Stimulated activated CD8-positive, alpha-beta memory T cell treated with anti-CD3 and anti-CD28 coated beads, Interleukin-4, amount 100 ng/mL, for 24 hours (primary cell): ENCODE data around the gene GGTLC3.
"Not testable (repeated sequence)": the region's sequence is repeated elsewhere in the genome, so short reads cannot be mapped to it uniquely, and the experiment has no call there.

Source experiments
- DNase-seq: peaks from one replicate; pipeline ENCODE4 v3.0.0-alpha.2; 2020; ENCODE audit warnings: low read depth

GGTLC3 gene

GRCh38 chr22:18518061-18518460, at the start of gene GGTLC3:
GGTLC3 (minus strand) TSS chr22:18518161; CDS start chr22:18517897, 264 bp downstream.
- DNase-seq = not testable (repeated sequence)

DNA sequence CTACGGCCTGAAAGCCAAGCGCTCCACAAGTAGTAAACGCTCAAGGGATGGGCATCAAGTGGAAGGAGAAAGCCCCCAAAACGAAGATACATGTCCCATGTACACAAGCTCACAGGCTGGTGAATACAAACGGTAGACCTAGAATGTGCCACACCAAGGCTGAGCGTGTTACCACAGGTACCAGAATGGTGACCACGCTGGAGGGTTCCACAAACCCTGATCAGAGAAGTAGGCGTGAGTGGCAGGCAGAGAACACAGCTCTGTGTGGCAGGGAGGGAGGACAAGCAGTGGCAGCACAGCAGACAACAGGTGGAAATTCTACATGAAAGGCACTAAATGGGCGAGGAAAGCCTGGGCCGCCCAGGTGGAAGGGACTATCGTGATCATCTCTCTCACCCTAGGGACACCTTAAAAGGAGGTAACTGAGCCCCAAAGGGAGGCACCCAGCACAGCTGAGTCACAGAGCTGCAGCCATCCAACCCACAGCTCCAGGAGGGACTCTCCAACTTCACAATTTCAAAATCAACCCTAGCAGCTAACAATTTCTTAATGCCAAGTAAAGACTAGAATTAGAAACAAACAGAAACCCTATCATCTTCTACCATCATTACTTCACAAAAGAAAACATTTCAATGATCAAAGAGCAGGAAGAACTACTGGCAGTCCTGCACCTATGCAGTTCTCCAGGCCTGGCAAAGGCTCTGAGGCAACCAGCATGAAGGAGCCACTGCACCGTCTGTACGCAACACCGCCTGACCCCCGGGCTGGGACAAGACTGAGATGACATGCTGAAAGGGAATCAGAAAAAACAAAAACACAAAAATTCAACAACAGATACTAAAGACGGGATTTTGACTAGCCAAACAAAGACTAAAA, 42.4 kb upstream of the GGTLC3 start:
- not testable (repeated sequence) for DNase-seq

GRCh38 chr22:18558939-18559338, 41.0 kb upstream of the GGTLC3 start:
- not testable (repeated sequence) for DNase-seq

DNA sequence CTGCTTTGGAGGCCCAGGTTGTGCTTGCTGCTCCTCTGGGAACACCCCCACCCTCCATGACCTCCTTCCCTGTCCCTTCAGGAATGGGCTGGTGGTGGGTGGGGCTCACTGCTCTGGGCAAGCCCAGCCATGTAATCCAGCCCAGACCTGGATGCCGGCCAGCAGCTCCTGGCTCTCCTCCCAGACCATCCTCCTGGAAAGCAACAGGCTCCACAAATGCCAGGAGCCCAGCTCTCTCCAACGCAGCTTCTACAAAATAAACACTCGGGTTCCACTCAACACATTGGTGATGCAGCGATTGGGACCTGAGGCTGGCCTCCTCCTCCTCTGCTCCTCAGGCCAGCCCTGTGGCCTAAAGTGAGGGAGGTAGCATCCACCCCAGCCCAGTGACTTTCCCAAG, 40.6 kb upstream of the GGTLC3 start:
- not testable (repeated sequence) for DNase-seq

GRCh38 chr22:18554280-18555256, 36.6 kb upstream of the GGTLC3 start:
- not testable (repeated sequence) for DNase-seq

GRCh38 chr22:18552839-18553597, 35.1 kb upstream of the GGTLC3 start:
- not testable (repeated sequence) for DNase-seq

- not testable (repeated sequence) for DNase-seq
These were observed 33.1 kb upstream of the GGTLC3 start for GRCh38 chr22:18551046-18551445.

DNA sequence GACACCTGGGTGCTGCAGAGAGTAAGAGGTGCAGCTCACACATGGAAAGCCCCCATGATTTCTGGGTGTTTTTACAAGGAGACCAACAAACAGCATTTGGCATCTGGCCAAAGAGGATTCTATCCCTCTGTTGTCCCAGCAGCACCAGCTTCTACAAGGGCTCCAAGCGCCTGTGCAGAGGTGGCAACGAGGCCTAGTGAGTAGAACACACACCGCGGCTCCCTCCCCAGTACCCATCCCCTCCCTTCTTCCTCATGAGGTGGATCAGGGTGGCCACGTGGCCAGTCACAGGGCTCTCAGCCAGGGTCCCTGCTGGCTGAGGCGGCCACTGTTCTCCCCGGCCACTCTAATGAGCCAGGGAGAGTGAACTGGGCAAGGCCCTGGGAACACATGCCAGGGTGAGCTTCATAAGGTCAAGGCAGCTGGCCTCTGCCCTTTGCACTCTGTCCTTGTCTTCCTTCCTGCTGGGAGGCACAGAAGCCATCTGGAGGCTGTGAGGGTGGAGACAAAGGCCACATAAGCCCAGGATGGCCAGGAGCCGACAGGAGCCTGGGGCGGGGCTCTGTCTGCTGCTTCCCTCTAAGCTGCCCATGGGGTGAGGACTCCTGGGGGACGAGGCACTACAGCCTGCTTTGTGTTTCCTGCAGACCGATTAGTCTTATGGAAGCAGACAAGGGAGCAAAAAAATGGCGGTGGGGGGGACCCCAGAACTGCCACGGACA, 31.7 kb upstream of the GGTLC3 start:
- DNase-seq = not testable (repeated sequence)

DNA sequence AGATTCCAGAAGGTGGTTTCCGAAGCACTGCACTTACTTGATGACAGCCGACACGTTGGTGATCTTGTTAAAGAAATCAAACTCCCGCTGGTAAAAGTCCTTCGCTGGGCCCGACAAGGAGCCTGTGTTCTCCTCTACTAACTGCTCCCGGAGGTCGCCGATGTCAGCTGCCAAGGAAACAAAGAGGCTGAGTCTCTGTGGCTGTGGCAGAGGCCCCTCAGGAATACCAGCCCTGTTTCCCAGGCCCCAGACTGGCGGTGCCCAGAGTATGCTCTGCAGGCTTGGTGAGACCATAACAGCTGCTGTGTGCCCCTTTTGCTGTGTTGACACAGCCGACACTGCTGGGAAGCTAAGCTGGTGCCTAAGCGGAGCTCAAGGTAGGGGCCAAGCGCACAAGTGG, 26.7 kb upstream of the GGTLC3 start:
- not testable (repeated sequence) for DNase-seq

- DNase-seq = not testable (repeated sequence)
These were observed 25.4 kb upstream of the GGTLC3 start for GRCh38 chr22:18543400-18543799.

- DNase-seq = not testable (repeated sequence)
These were observed 22.0 kb upstream of the GGTLC3 start for GRCh38 chr22:18539994-18540393.

DNA sequence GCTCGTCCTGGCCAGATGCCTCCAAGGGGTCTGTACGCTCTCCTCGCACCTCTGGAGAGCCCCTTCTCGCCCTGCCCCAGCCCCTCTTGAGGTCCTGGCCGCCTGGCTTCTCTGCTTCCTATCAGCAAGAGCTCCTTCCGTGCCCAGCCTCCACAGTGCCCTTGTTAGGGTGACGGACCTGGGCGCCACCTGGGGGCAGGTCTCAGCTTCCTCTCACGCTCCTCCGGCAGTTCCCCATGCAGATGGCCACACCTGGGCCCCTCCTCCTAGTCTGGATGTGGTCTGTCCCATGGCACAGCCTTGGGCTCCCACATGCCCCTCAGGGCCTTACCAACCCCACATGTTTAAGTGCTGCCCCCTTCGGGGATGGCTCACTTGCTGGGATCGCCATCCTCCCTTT, 16.4 kb upstream of the GGTLC3 start:
- DNase-seq = not testable (repeated sequence)

DNA sequence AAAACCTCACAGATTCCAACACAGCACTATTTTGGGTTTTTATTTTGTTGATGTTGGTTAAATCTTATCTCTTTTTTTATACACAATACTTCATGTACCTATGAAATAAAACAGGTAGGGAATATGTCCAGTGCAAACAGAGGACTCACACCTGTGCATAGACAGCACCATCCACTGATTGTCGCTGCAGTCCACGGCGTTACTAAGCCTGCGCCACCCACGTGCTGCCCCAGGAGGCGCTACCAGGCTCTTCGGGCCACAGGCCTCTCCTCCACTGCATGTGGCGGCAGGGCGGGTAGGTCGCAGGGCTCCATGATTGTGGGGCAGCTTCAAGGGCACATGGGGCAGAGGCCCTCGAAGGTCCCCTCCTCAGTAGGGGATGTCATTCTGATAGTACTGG, 15.7 kb upstream of the GGTLC3 start:
- DNase-seq = not testable (repeated sequence)

DNA sequence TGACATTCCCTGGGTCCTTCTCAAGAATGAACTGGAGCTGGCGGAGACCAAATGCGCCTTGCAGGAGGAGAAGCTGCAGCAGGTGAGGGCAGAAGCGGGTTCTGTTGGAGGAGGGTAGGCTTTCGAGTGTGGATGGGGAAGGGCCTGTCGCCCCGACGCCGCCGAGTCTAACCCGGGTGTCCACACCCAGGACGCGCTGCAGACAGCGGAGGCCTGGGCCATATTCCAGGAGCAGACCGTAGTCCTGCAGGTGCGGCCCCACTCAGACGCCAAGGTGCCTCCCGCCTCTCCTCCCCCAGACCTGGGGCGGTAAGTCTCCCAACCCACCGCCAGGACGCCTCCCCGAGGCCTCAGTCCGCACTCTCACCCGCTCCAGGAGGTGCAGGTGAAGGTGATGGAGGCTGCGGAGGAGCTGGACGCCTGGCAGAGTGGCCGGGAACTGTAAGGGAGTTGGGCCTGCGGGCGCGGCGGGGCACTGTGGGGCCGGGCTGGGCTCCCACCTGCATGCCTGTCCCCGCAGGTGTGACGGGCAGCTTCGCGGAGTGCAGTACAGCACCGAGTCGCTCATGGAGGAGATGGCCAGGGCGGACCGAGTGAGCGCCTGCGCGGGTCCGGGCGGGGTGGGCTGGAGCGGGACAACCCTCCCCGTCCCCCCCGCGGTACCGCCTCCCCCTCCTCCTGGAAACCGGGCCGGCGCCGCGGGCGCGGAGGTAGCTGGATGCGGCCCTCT, 11.6 kb upstream of the GGTLC3 start:
- not testable (repeated sequence) for DNase-seq

- DNase-seq = peak; percentile 53
These were observed 10.8 kb upstream of the GGTLC3 start for GRCh38 chr22:18528597-18529415.

- DNase-seq = not testable (repeated sequence)
These were observed 10.0 kb upstream of the GGTLC3 start, which contains the start of gene TMEM191B for GRCh38 chr22:18527752-18528596. TMEM191B (plus strand) TSS chr22:18527802; CDS start chr22:18527981, 179 bp downstream.

DNA sequence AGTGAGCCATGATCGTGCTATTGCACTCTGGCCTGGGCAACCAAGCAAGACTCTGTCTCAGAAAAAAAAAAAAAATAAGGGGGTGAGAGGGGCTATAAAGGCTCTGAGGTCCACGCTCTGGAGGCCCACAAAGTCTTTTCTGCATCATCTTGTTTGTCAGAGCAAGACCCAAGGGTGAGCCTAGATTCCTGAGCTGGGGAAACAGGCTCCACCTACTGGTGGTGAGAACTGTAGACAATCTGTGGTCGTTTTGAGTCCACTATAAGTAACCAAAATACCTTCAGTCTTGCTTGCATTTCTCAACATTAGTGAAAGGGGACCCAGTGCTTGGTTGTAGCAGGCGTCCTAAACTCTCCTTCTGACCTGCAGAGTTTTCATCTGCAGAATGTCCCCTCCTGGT, 5.4 kb upstream of the GGTLC3 start:
- not testable (repeated sequence) for DNase-seq

GRCh38 chr22:18522762-18523161, 4.8 kb upstream of the GGTLC3 start:
- DNase-seq = not testable (repeated sequence)
